ENCODE measurements around the gene CLGN.
"Not testable (repeated sequence)": the region's sequence is repeated elsewhere in the genome, so short reads cannot be mapped to it uniquely, and the experiment has no call there.

The CLGN gene, protein sequence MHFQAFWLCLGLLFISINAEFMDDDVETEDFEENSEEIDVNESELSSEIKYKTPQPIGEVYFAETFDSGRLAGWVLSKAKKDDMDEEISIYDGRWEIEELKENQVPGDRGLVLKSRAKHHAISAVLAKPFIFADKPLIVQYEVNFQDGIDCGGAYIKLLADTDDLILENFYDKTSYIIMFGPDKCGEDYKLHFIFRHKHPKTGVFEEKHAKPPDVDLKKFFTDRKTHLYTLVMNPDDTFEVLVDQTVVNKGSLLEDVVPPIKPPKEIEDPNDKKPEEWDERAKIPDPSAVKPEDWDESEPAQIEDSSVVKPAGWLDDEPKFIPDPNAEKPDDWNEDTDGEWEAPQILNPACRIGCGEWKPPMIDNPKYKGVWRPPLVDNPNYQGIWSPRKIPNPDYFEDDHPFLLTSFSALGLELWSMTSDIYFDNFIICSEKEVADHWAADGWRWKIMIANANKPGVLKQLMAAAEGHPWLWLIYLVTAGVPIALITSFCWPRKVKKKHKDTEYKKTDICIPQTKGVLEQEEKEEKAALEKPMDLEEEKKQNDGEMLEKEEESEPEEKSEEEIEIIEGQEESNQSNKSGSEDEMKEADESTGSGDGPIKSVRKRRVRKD

DNA sequence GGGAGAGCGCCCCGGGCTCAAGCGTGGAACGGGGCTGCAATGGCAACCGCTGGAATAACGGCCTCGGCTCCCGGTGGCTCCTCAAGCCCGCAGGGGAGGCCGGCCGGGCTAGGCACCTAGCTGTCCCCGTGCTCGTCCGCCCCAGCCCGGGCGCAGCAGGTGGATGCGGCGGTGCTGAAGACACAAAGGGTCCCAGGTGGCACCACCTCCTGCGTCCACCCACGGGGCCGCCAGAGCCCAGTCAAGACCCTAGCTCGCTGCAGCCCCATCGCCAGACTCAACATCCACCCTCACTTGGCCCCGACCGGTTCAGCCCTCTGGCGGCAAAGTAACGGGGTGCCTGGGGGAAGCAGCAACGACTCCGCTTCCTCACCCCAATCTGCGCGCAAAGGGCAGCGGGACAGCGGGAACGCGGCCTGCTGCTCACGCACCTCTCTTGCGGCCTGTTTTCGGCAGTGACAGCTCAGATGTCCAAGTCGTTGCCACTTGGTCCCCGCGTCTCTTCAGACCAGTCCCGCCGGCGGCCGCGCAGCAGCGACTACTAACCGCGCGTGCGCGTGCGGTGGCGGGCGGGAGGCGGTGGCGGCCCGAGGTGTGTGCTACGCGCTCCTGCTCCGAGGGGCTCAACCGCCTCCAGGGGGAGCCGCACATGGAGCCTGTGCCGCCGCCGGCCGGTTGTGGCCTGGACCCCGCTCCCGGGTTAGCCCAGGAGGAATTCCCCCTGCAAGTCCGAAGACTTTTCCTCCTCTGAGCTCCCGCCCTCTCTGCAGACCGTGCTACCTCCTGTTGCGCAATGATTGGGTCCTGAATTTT is at the start of gene CLGN:
Gene CLGN (minus strand): TSS at position 543 of the 813 bp plus-strand sequence. CDS start 14,570 bp downstream, outside the sequence.
- in situ Hi-C loops (cut with MboI; ENCODE audit: low sequenced_read_pairs): no loop called here

DNA sequence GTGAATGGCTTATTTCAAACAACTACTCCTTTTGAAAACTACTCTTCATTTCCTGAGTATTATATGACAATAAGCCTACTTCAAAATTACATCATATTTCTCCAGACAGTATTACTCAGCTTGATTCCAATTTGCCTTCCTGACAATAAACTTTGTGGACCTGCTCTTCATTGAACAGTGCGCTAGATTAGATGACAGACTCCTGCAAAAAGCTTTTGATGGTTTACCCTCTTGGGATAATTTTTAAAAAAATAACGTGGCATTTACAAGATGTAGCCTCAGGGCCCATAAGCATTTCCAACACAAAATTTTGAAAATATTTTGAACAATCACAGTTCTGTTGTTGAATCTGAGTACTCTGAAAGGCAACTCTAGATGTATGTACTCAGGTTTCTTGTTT is 44.7 kb upstream of the CLGN start:
- in situ Hi-C loops (cut with MboI; ENCODE audit: low sequenced_read_pairs): no loop called here

DNA sequence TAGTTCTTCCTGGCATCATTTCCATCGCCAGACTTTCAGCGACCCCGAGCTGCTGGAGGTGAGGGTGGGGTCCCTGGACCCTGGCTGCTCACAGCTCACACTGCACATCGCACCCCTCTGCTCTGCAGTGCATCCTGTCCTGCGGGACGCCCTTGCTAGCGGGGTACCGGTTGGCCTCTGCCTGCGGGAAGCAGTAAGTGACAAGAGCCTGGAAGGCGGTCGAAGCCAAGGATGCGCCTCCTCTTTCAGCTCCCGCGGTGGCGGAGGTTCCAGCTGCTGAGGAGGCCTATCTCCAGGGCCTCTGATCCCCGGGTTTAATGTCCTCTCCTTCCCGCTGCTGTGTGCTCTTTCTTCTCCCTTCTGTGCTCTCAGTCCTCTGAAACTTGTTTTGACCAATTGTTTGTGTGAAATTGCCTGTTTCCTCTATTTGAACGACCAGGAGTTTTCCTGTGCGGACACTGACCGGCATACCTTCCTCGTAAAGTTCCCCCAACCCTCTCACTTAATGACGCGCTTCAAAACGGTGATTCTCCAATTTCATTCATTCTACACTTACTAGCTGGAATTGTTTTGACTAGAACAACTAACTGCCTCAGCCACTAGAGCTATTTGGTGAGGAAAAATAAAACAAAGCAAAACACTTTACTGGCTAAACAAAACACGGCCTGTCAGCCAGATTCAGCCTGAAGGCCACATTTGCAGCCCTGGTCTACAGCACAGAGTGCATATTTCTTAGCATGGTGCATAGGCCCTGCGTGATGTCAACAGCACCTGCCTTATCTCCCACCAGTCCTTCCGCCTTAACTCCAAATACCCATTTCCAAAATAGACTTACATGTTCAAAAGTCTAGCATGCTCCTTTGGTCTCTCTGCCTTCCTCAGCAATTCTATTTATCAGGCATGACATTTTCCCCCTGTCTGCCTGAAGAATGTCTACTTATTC is 42.6 kb upstream of the CLGN start:
- in situ Hi-C loops (cut with MboI; ENCODE audit: low sequenced_read_pairs): no loop called here

DNA sequence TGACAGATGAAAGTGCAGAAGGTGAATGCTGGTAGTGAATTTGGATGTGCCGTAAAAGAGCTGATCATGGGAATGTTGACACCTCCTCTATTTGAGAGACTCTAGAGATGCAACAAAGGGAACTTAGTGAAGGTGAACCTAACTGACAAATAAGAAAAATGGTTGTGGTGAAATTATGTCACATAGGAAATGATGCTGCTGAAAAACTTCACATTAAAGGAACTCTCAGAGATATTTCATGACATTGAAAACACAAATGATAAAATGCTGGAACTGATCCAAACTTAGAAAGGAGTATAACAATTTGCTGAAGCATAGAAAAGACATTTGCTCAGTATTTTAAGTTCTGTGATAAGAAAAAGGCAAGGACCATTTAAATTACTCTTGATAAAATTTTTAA is 38.7 kb upstream of the CLGN start:
- in situ Hi-C loops (cut with MboI; ENCODE audit: low sequenced_read_pairs): no loop called here

DNA sequence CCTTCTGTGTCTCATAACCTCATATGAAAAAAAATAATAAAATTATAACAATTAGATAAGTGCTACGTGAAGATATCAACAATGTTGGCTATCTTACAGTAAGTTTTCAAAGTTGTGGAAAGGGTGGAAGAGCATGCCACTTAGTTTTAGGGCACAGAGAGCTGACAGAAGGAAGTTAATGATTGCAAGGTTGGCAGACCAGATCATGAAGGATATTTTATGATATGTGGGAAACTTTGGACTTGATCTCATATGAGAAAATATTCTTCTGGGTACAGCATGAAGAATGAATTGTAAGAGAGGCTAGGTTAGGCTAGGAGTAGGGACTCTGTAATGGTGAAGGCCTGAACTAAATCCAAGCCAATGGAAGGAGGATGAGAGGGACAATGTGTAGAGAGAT is 36.2 kb upstream of the CLGN start:
- in situ Hi-C loops (cut with MboI; ENCODE audit: low sequenced_read_pairs): no loop called here

DNA sequence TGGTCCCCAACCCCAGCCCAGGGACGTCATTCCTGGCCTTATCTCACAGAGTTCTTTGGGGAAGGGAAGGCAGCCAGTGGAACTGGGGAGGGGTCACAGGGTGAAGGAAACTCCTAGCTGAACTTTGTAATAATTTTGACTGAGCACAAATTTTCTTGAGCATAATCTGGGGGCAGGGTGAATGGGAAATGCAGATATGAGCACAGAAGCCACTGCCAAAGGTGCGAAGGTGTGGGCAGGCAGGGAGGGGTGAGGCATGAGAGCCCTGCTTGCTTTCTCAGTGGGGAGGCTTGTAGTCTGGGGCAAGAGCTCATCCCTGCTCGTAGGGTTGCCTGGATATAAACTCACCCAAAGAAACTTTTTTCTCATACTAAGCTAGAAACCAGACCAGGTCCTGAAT is 35.7 kb upstream of the CLGN start:
- in situ Hi-C loops (cut with MboI; ENCODE audit: low sequenced_read_pairs): no loop called here

DNA sequence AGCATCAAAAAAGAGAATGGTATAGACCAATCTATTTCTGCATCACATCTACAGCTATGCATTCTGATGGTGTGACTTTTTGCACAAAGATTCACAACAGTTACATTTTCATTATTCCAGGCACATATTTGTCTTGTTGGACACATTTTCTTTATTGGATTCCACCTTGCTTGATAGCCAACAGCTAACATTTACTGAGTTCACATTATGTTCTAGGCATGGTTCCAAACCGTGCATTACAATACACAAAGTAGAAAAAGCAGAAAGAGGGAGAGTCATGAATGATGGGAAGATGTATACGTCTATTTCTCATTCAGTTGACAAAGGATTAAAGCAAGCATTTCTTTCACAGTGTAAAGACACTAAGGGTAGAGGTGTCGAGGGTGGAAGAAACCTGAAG is 22.9 kb upstream of the CLGN start:
- in situ Hi-C loops (cut with MboI; ENCODE audit: low sequenced_read_pairs): no loop called here

DNA sequence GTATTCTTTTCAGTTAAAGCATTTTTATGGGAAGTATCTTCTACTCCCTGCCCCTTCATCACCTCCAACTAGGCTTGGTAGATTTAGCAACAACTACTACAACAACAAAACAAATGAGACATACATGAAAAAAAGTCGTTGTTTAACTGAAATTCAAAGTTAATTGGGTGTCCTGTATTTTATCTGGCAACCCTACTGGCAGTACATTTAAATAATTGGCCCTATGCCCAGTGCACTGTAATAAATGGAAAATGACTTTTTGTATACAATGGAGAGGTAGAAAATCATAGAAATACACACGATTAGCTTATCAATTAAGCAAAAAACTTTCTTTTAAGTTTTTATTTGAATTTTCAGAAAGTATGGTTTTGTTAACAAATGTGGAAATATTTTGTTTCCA is 21.4 kb upstream of the CLGN start:
- in situ Hi-C loops (cut with MboI; ENCODE audit: low sequenced_read_pairs): no loop called here

DNA sequence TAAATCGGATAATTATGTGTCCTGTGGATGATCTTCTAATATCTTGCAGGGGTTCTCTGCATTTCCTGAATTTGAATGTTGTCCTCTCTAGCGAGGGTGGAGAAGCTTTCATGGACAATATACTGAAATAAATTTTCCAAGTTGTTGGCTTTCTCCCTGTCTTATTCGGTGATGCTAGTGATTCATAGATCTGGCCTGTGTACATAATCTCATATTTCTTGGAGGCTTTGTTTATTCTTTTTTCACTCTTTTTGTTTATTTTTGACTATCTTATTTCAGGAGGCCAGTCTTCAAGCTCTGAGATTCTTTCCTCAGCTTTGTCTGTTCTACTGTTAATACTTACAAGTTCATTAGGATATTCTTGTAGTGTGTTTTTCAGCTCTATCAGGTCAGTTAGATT is 20.7 kb upstream of the CLGN start:
- in situ Hi-C loops (cut with MboI; ENCODE audit: low sequenced_read_pairs): no loop called here

DNA sequence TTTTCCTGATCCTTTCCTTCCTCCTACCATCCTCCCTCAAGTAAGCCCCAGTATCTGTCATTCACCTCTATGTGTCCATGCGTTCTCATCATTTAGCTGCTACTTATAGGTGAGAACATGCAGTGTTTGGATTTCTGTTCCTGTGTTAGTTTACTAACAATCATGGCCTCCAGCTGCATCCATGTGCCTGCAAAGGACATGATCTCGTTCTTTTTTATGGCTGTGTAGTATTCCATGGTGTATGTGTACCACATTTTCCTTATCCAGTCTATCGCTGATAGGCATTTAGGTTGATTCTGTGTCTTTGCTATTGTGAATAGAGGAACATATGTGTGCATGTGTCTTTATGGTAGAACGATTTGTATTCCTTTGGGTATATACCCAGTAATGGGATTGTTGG is 16.9 kb upstream of the CLGN start:
- in situ Hi-C loops (cut with MboI; ENCODE audit: low sequenced_read_pairs): not testable (repeated sequence)

DNA sequence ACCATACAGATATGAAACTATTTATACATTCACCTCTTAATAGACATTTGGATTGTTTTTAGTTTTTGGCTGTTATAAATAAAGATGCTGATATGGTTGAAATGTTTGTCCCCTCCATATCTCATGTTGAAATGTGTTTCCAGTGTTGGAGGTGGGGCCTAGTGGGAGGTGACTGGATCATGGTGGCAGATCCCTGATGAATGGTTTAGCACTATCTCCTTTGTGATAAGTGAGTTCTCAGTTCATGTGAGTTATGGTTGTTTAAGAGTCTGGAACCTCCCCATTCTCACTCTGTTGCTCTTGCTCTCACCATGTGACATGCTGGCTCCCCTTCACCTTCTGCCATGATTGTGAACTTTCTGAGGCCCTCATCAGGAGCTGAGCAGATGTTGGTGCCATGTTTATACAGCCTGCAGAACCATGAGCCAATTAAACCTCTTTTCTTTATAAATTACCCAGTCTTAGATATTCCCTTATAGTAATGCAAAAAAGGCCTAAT is 12.2 kb upstream of the CLGN start:
- in situ Hi-C loops (cut with MboI; ENCODE audit: low sequenced_read_pairs): no loop called here

DNA sequence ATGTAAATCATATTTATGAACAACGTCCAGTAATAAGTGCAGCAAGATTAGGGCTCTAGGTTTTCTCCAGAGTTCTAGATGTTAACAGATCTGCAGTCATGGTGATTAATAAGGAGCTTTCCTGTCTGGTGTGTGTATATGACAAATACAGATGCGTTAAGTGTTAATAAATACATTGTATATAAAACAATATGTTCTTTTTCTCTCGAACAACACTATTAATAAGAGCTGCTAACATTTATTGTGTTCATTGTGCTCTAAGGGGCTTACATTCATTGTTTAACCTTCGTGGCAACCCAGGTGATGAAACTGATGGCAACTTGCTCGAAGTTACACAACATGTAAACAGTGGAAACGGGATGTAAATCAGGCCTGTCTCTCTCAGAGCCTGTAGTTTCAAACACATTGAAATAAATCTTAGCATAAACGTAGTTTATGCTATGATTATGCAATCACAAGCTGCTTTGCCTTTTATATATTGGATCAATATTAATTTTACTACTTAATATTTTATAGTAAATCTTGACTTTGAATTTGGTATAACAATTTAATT is 547 bp upstream of the CLGN start:
- in situ Hi-C loops (cut with MboI; ENCODE audit: low sequenced_read_pairs): no loop called here

DNA sequence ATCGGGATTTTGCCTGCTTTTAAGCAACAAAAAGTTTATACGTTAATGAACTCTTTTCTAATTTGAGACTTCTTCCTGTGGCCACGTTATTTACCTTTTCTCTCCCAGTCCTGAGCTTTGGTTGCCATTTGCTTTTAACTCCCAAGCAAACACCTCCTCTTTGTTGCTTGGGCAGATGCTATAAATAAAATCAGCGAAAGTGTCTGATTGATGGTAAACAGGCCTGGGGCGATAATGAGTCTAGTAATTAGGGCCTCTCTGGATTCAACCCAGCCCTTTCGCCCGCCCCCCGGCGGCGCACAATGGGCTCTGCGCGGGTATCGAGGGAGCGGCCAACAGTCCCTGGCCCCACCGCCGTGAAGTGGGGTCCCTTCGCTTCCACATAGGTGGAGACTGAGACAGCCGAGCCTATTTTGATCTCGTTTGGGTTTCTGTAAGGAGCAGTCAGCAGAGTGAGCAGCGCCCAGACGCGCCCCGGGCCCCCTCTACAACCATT is 790 bp downstream of the CLGN start:
- in situ Hi-C loops (cut with MboI; ENCODE audit: low sequenced_read_pairs): no loop called here

DNA sequence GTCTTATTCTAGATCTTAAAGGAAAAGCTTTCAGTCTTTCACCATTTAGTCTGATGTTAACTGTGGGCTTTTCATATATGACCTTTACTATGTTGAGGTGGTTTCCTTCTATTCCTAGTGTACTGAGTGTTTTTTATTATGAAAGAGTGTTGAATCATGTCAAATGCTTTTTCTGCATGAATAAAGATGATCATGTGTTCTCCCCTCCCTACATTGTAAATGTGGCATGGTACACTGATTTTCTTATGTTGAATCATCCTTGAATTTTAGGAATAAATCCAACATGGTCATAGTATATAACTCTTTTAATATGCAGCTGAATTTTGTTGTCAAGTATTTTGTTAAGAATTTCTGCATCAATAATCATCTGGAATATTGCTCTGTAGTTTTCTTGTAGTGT is 4.3 kb downstream of the CLGN start:
- in situ Hi-C loops (cut with MboI; ENCODE audit: low sequenced_read_pairs): no loop called here

DNA sequence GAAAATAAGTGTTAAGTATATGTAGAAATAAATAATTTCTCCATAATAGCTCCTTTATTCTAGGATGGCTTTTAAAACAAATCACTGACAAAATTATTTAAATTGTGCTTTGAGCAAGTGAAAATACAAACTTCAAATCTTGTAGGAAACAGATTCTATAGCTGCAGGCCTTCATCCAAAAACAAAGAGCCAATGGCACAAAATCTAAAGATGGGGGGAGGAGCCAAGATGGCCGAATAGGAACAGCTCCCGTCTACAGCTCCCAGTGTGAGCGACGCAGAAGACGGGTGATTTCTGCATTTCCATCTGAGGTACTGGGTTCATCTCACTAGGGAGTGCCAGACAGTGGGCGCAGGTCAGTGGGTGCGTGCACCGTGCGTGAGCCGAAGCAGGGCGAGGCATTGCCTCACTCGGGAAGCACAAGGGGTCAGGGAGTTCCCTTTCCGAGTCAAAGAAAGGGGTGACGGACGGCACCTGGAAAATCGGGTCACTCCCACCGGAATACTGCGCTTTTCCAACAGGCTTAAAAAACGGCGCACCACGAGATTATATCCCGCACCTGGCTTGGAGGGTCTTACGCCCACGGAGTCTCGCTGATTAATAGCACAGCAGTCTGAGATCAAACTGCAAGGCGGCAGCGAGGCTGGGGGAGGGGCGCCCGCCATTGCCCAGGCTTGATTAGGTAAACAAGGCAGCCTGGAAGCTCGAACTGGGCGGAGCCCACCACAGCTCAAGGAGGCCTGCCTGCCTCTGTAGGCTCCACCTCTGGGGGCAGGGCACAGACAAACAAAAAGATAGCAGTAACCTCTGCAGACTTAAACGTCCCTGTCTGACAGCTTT is 14.1 kb downstream of the CLGN start:
- in situ Hi-C loops (cut with MboI; ENCODE audit: low sequenced_read_pairs): not testable (repeated sequence)

DNA sequence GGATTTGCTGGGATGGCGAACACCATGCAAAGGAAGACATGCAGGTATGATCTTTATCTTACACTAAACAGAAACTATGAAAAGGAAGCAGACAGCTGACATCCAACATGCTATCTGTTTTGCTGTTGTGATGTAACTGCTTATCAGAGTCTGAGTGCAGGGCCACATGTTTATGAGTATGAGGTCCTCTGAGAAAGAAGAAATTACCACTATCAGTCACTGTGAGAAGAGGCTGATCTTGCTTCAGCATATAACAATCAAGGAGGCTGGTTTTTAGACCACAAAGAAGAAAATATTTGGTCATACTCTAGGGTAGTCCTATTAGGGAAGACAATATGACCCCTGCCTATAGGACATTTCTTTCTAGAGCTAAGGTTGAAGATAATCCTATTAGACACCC is 18.5 kb downstream of the CLGN start:
- in situ Hi-C loops (cut with MboI; ENCODE audit: low sequenced_read_pairs): no loop called here

DNA sequence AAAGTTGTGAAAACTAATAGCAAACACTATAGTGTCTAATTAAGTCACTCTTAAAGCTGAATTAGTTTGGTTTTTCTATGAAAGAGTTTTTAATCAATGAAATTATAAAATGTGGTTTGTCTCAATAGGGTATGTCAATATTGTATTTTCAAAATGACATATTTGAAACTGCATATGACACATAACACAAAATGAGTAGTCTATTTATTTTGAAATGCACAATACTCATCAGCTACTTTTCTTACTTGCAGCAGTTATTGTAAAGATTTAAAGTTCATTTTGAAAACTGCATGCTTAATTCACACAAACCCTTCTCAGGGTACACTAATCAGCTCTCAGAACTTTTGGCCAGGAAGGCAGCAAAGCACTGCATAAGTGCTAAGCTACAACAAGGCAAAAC is 21.2 kb downstream of the CLGN start:
- in situ Hi-C loops (cut with MboI; ENCODE audit: low sequenced_read_pairs): no loop called here

DNA sequence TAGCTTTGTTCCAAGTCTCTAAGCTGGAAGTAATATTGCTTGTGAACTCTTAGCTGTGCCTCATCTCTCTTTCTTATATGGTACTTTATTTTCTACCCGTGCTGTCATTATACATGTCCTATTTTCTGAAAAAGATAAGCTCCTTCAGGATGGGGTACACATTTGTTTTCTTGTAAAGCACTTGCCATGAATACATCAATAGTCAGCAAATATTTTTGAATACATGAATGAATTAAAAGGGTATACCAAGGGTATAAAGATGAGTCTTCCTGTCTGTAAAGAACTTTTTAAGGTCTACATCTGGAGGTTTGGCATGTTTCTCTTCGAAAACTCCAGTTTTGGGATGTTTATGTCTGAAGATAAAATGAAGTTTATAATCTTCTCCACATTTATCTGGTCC is 27.3 kb downstream of the CLGN start:
- in situ Hi-C loops (cut with MboI; ENCODE audit: low sequenced_read_pairs): no loop called here

DNA sequence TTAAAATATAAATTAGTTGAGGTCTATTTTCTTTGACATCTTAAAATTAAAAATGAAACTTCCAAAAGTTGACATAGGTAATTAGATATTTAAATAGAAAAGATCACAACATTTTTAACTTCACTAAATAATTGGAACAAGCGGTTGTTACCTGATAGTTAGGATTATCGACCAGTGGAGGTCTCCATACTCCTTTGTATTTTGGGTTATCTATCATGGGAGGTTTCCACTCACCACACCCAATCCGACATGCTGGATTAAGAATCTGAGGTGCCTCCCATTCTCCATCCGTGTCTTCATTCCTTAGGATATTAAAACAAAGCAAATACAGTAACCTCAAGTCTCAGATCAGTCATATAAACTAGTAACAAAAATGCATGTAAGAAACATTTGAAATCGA is 31.8 kb downstream of the CLGN start:
- in situ Hi-C loops (cut with MboI; ENCODE audit: low sequenced_read_pairs): no loop called here

All from HL-60/S4 treated with retinoic acid at 250 ng/mL for 4 days and 3 days (cell line).